ENCODE data around the gene SLC9A9.

GRCh38 chr3:143676747-143677146 is 171.5 kb downstream of the SLC9A9 start:
- no peak for TF ChIP-seq CTCF (conservative IDR thresholded peaks at IDR 0.05; ENCODE audit: low read depth, low read length)
- TF ChIP-seq EZH2 (IDR thresholded peaks at IDR 0.05; ENCODE audit: borderline replicate concordance, low read depth, low read length, poor library complexity, severe bottlenecking): no peak
